CD4-positive, alpha-beta T cell (primary cell): ENCODE results near the gene SAT2. TPM values are rescaled to one million over a fixed set of nuclear protein-coding genes. Genes with fewer than 3 reads are reported as not detected.

Experiments
- ATAC-seq: fragments of 200-7000 bp; cut with Tn5 transposase; one replicate; pipeline ENCODE4 v1.10.0; 2022; ENCODE audit warnings: mild to moderate bottlenecking; ENCODE audit not compliant: poor library complexity
- CTCF ChIA-PET: fragments of 350-600 bp; sonication (Branson Sonifier 250); formaldehyde crosslinking; loops from one replicate; lab custom pipeline; 2021; ENCODE audit warnings: antibody characterized with exemption, inconsistent platforms; lab: Charles Lee
- POLR2A ChIA-PET: fragments of 350-600 bp; sonication (Branson Sonifier 250); formaldehyde crosslinking; loops from one replicate; lab custom pipeline; 2021; ENCODE audit warnings: antibody characterized with exemption, inconsistent platforms; lab: Charles Lee
- DNase-seq, 14 experiments: peaks; one replicate each; pipeline ENCODE4 v3.0.0-alpha.2; 2013 to 2020; ENCODE audit warnings: mixed read lengths in 2 of 14
- H3K27ac ChIP-seq, 2 donors: one replicate each; pipeline versions ENCODE4 v1.5.1 to v1.7.0; 2013; ENCODE audit warnings: low read length in 2 of 2, low read depth in 1 of 2, mild to moderate bottlenecking in 1 of 2
- H3K27me3 ChIP-seq, 2 experiments: 1 replicate in 1 of 2; 2 replicates in 1 of 2; pipeline versions ENCODE4 v1.6.1 to v1.7.0; 2013; ENCODE audit warnings: low read length in 2 of 2, control low read depth in 1 of 2, mild to moderate bottlenecking in 1 of 2, moderate library complexity in 1 of 2; ENCODE audit not compliant: insufficient read depth in 2 of 2, control insufficient read depth in 1 of 2
- H3K36me3 ChIP-seq: one replicate; pipeline ENCODE4 v1.6.1; 2013; ENCODE audit warnings: low read length, control low read depth; ENCODE audit not compliant: insufficient read depth
- H3K4me1 ChIP-seq: one replicate; pipeline ENCODE4 v1.6.1; 2013; ENCODE audit warnings: low read length, control low read depth; ENCODE audit not compliant: insufficient read depth
- H3K4me3 ChIP-seq: one replicate; pipeline ENCODE4 v1.5.1; 2013; ENCODE audit warnings: mild to moderate bottlenecking, low read length, moderate library complexity
- H3K9me3 ChIP-seq, 2 experiments: 1 replicate in 1 of 2; 2 replicates in 1 of 2; pipeline versions ENCODE4 v1.6.1 to v1.7.0; 2013; ENCODE audit warnings: low read length in 2 of 2, mild to moderate bottlenecking in 2 of 2, control low read depth in 1 of 2, moderate library complexity in 1 of 2; ENCODE audit not compliant: control insufficient read depth in 1 of 2, insufficient read depth in 1 of 2
- H3K27ac Mint-ChIP-seq: one replicate; pipeline ENCODE4 v1.8.0; 2020; ENCODE audit warnings: mixed read lengths
- H3K27me3 Mint-ChIP-seq: one replicate; pipeline ENCODE4 v1.8.0; 2021; ENCODE audit warnings: mixed read lengths
- H3K36me3 Mint-ChIP-seq: one replicate; pipeline ENCODE4 v1.8.0; 2021; ENCODE audit warnings: low read depth, mixed read lengths
- H3K4me1 Mint-ChIP-seq: one replicate; pipeline ENCODE4 v1.8.0; 2021; ENCODE audit warnings: low read depth, mixed read lengths
- H3K4me3 Mint-ChIP-seq: one replicate; pipeline ENCODE4 v1.8.0; 2020; ENCODE audit warnings: mild to moderate bottlenecking, mixed read lengths
- H3K9me3 Mint-ChIP-seq: one replicate; pipeline ENCODE4 v1.8.0; 2020; ENCODE audit warnings: mixed read lengths
- intact Hi-C, 2 experiments: fragments of 100-400 bp; cut with DNase I in 1 of 2; cut with micrococcal nuclease in 1 of 2; formaldehyde crosslinking; loops; one replicate each; pipeline versions ENCODE4 v1.15.1 to v1.9.0; 2023 to 2025; cut with DNase I, micrococcal nuclease
- total RNA-seq, 174 experiments: library from RNA in 2 of 174; stranded (reverse) in 2 of 174; gene quantifications; one replicate each; pipeline ENCODE4 v1.2.3 and lab custom pipeline; 2021 to 2026
- TF ChIP-seq, protein P1 (sequence below): fragments of 200-600 bp; IDR thresholded peaks from one replicate; pipeline ENCODE4 v1.8.0; 2022; ENCODE audit warnings: antibody characterized with exemption, mild to moderate bottlenecking

SAT2 gene
- total RNA-seq, 2 experiments from 2014 or later: 55.7 to 60.3 TPM

GRCh38 chr17:7614425-7615264, 13.0 kb downstream of the SAT2 start, which contains the start of gene FXR2:
FXR2 (minus strand) TSS chr17:7614897; CDS start chr17:7614532, 365 bp downstream.
- TF ChIP-seq, protein P1, sequence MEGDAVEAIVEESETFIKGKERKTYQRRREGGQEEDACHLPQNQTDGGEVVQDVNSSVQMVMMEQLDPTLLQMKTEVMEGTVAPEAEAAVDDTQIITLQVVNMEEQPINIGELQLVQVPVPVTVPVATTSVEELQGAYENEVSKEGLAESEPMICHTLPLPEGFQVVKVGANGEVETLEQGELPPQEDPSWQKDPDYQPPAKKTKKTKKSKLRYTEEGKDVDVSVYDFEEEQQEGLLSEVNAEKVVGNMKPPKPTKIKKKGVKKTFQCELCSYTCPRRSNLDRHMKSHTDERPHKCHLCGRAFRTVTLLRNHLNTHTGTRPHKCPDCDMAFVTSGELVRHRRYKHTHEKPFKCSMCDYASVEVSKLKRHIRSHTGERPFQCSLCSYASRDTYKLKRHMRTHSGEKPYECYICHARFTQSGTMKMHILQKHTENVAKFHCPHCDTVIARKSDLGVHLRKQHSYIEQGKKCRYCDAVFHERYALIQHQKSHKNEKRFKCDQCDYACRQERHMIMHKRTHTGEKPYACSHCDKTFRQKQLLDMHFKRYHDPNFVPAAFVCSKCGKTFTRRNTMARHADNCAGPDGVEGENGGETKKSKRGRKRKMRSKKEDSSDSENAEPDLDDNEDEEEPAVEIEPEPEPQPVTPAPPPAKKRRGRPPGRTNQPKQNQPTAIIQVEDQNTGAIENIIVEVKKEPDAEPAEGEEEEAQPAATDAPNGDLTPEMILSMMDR: peak; percentile 59
- DNase-seq: peak; percentile 94 to 100 (median 98)
- H3K36me3 Mint-ChIP-seq: peaks cover 34% of the 10 kb centered on the region
- H3K4me1 Mint-ChIP-seq: peaks cover 47% of the 10 kb centered on the region
- ChIA-PET POLR2A (interaction anchor here (0.6 to 4.2 kb wide), 26 partner anchors 13 to 579 kb away, joined by 3 to 158 read pairs (median 4); partner anchors contain the start of genes ACAP1, ATP1B2, CNTROB and CYB5D1), CTCF (interaction anchor here (0.6 to 3.1 kb wide), 15 partner anchors 10 to 311 kb away, joined by 3 to 29 read pairs (median 5); partner anchors contain the start of genes ATP1B2, MPDU1, SAT2 and TMEM102)
- peak within 1 kb of the TSS; percentile 99 for H3K27ac Mint-ChIP-seq
- Histone ChIP-seq H3K9me3 (no peaks in the 10 kb centered on the region), H3K27me3 (no peaks in the 10 kb centered on the region), H3K4me3 (peak within 1 kb of the TSS; percentile 87), H3K36me3 (peaks cover 4% of the 10 kb centered on the region), H3K4me1 (peaks cover 36% of the 10 kb centered on the region), H3K27ac (peak within 1 kb of the TSS; percentile 50 to 63)
- no peaks in the 10 kb centered on the region for H3K27me3 Mint-ChIP-seq
- peak within 1 kb of the TSS; percentile 91 for H3K4me3 Mint-ChIP-seq
- ATAC-seq: peak; percentile 88
- intact Hi-C loops: loop anchor here (1.0 to 5.0 kb wide), 5 partner anchors 36 to 318 kb away; partner anchors contain the start of genes ATP1B2 (in 1 of the 2), CNTROB (in 1 of the 2), TP53 (in 1 of the 2) and TRAPPC1 (in 1 of the 2)
- no peaks in the 10 kb centered on the region for H3K9me3 Mint-ChIP-seq

- no peaks in the 10 kb centered on the region for H3K27me3 ChIP-seq
- H3K36me3 Mint-ChIP-seq: peaks cover 39% of the 10 kb centered on the region
- no peaks in the 10 kb centered on the region for H3K9me3 Mint-ChIP-seq
- TF ChIP-seq, protein P1: no peak
- ATAC-seq (no peak), DNase-seq (peak in 1 of 14 experiments; percentile 33)
- peak overlapping the region; percentile 87 for H3K4me3 ChIP-seq
- peaks cover 36% of the 10 kb centered on the region for H3K4me1 ChIP-seq
- ChIA-PET POLR2A (interaction anchor here (0.5 to 4.2 kb wide), 11 partner anchors 14 to 243 kb away, joined by 4 to 158 read pairs (median 9); partner anchors contain the start of genes CYB5D1, MPDU1, NAA38 and POLR2A), CTCF (interaction anchor here (0.8 to 3.1 kb wide), 12 partner anchors 11 to 258 kb away, joined by 4 to 29 read pairs (median 4); partner anchors contain the start of genes ATP1B2, MPDU1, SAT2 and TP53)
- peak overlapping the region in 1 of 2 donors; percentile 50 for H3K27ac ChIP-seq
- H3K27ac Mint-ChIP-seq: peak overlapping the region; percentile 87
- intact Hi-C loops: loop anchor here (2.0 kb wide), 2 partner anchors 41 to 73 kb away; partner anchors contain the start of gene TP53 (in 1 of the 2)
- H3K36me3 ChIP-seq: peaks cover 4% of the 10 kb centered on the region
- peak overlapping the region; percentile 91 for H3K4me3 Mint-ChIP-seq
- H3K4me1 Mint-ChIP-seq: peaks cover 52% of the 10 kb centered on the region
- H3K9me3 ChIP-seq: no peaks in the 10 kb centered on the region
- H3K27me3 Mint-ChIP-seq: no peaks in the 10 kb centered on the region
These were observed 13.7 kb downstream of the SAT2 start for GRCh38 chr17:7613769-7614424.

GRCh38 chr17:7612294-7612640, 15.4 kb downstream of the SAT2 start:
- CTCF ChIA-PET: interaction anchor here (1.6 to 2.3 kb wide), 2 partner anchors 23 to 75 kb away, joined by 4 to 9 read pairs; partner anchors contain the start of genes SOX15 and TP53
- ATAC-seq (no peak), DNase-seq (no peak)
- peak overlapping the region; percentile 87 for H3K27ac Mint-ChIP-seq
- peaks cover 52% of the 10 kb centered on the region for H3K4me1 Mint-ChIP-seq
- Histone ChIP-seq H3K4me1 (peaks cover 36% of the 10 kb centered on the region), H3K36me3 (peaks cover 4% of the 10 kb centered on the region), H3K27ac (no peak overlapping the region), H3K4me3 (no peak overlapping the region), H3K27me3 (no peaks in the 10 kb centered on the region), H3K9me3 (no peaks in the 10 kb centered on the region)
- H3K36me3 Mint-ChIP-seq: peaks cover 39% of the 10 kb centered on the region
- no peaks in the 10 kb centered on the region for H3K9me3 Mint-ChIP-seq
- intact Hi-C loops: no loop called here
- TF ChIP-seq, protein P1: no peak
- POLR2A ChIA-PET: interaction anchor here (4.2 kb wide), 1 partner anchor 74 kb away, joined by 158 read pairs; the partner anchor contains the start of genes TP53 and WRAP53
- no peaks in the 10 kb centered on the region for H3K27me3 Mint-ChIP-seq
- H3K4me3 Mint-ChIP-seq: peak overlapping the region; percentile 82
